ENCODE measurements around the gene HMGA1. TPM values are rescaled to one million over a fixed set of nuclear protein-coding genes. Genes with fewer than 3 reads are reported as not detected.

The HMGA1 gene
- polyA plus RNA-seq, 1 of the 3 experiments (the other 2 are of a cell fraction) = 433 TPM

GRCh38 chr6:34276191-34276590 is 39.5 kb downstream of the HMGA1 start:
- TF ChIP-seq EP300 (IDR thresholded peaks at IDR 0.05; ENCODE audit: borderline replicate concordance in 1 of 2, low read depth in 1 of 2, low read length in 1 of 2) (no peak), USF1 (IDR thresholded peaks at IDR 0.05; ENCODE audit: borderline replicate concordance, low read depth) (no peak), SIN3A (IDR thresholded peaks at IDR 0.05; ENCODE audit: borderline replicate concordance, low read depth, low read length) (no peak), TCF12 (IDR thresholded peaks at IDR 0.05) (no peak), YY1 (IDR thresholded peaks at IDR 0.05; ENCODE audit: low read depth) (no peak), REST (IDR thresholded peaks at IDR 0.05; ENCODE audit: low read depth, low read length) (no peak), GABPA (IDR thresholded peaks at IDR 0.05; ENCODE audit: low read depth) (no peak)
- H3K9ac ChIP-seq = no peak overlapping the region
- no peaks in the 10 kb centered on the region for H3K27me3 ChIP-seq (ENCODE audit: insufficient read depth)
- ChIA-PET POLR2A (no interaction called here), CTCF (no interaction called here)
- H3K9me3 ChIP-seq = no peaks in the 10 kb centered on the region
- H3K36me3 ChIP-seq (replicated peaks in 1 of 2; ENCODE audit: control insufficient read depth in 1 of 2, insufficient read depth in 2 of 2, low read length in 1 of 2) = peaks cover 0 to 14% of the 10 kb centered on the region in 2 experiments
- H3K4me1 ChIP-seq (ENCODE audit: control insufficient read depth in 1 of 2, insufficient read depth in 2 of 2, low read depth in 1 of 2, low read length in 1 of 2) = peaks cover 0 to 21% of the 10 kb centered on the region in 2 experiments; a peak in 1 of 4 replicates
- no peaks in the 10 kb centered on the region for H4K20me1 ChIP-seq (ENCODE audit: insufficient read depth)
- no peak for DNase-seq
- WGBS (ENCODE audit: low lambda C conversion rate) = 92% methylated on average over 5 of the region's 5 CpGs
- no peaks in the 10 kb centered on the region for H3K79me2 ChIP-seq (ENCODE audit: insufficient read depth)
- H3K4me3 ChIP-seq (ENCODE audit: low read depth in 2 of 2, low read length in 1 of 2) = no peak overlapping the region
- H3K4me2 ChIP-seq = no peak overlapping the region
- no peak overlapping the region for H2AFZ ChIP-seq (ENCODE audit: low read depth)
- peaks cover 4% of the 10 kb centered on the region for H3F3A ChIP-seq (replicated peaks; ENCODE audit: insufficient read depth)
- no peaks in the 10 kb centered on the region for H3K9me2 ChIP-seq
- H3K27ac ChIP-seq (ENCODE audit: low read depth in 2 of 2, low read length in 1 of 2) = no peak overlapping the region

- 96% methylated on average over 10 of the region's 10 CpGs for WGBS (ENCODE audit: low lambda C conversion rate)
- Histone ChIP-seq H2AFZ (ENCODE audit: low read depth) (no peak overlapping the region), H3K4me3 (ENCODE audit: low read depth in 2 of 2, low read length in 1 of 2) (no peak overlapping the region), H3K79me2 (ENCODE audit: insufficient read depth) (no peaks in the 10 kb centered on the region), H3K4me2 (no peak overlapping the region), H3K27ac (ENCODE audit: low read depth in 2 of 2, low read length in 1 of 2) (no peak overlapping the region), H3K9me3 (no peaks in the 10 kb centered on the region), H3K4me1 (ENCODE audit: control insufficient read depth in 1 of 2, insufficient read depth in 2 of 2, low read depth in 1 of 2, low read length in 1 of 2) (peaks cover 0 to 21% of the 10 kb centered on the region in 2 experiments; a peak in 1 of 4 replicates), H3K27me3 (ENCODE audit: insufficient read depth) (no peaks in the 10 kb centered on the region), H3F3A (replicated peaks; ENCODE audit: insufficient read depth) (peaks cover 4% of the 10 kb centered on the region), H3K9me2 (no peaks in the 10 kb centered on the region), H3K9ac (no peak overlapping the region), H4K20me1 (ENCODE audit: insufficient read depth) (no peaks in the 10 kb centered on the region), H3K36me3 (replicated peaks in 1 of 2; ENCODE audit: control insufficient read depth in 1 of 2, insufficient read depth in 2 of 2, low read length in 1 of 2) (peaks cover 0 to 17% of the 10 kb centered on the region in 2 experiments)
- ChIA-PET POLR2A (no interaction called here), CTCF (interaction anchor here (0.6 kb wide), 1 partner anchor 28 kb away, joined by 3 read pairs; no protein-coding TSS in a partner anchor)
- no peak for DNase-seq
- TF ChIP-seq GATA2 (CRISPR knock-in tag; IDR thresholded peaks at IDR 0.05) (no peak), GABPA (IDR thresholded peaks at IDR 0.05; ENCODE audit: low read depth) (no peak), FOSL2 (IDR thresholded peaks at IDR 0.05; ENCODE audit: borderline replicate concordance, low read depth) (no peak), TEAD4 (IDR thresholded peaks at IDR 0.05; ENCODE audit: borderline replicate concordance, insufficient read depth) (no peak), RCOR1 (IDR thresholded peaks at IDR 0.05; ENCODE audit: low read length) (no peak), RXRA (IDR thresholded peaks at IDR 0.05; ENCODE audit: borderline replicate concordance, low read depth) (no peak), YY1 (IDR thresholded peaks at IDR 0.05; ENCODE audit: low read depth) (no peak), FOXJ3 (CRISPR knock-in tag; IDR thresholded peaks at IDR 0.05) (no peak), JUND (IDR thresholded peaks at IDR 0.05) (no peak), POLR2AphosphoS5 (IDR thresholded peaks at IDR 0.05; ENCODE audit: low read depth, low read length) (no peak), NFIC (IDR thresholded peaks at IDR 0.05; ENCODE audit: borderline replicate concordance) (no peak), USF1 (IDR thresholded peaks at IDR 0.05; ENCODE audit: borderline replicate concordance, low read depth) (no peak), CTCF (IDR thresholded peaks at IDR 0.05) (no peak), RFX5 (IDR thresholded peaks at IDR 0.05; ENCODE audit: low read length) (no peak)
Measured at GRCh38 chr6:34276881-34277762, 40.4 kb downstream of the HMGA1 start.
